GM10266 (cell line): ENCODE results near the gene DNAJB8.
A peak's percentile ranks its signal among the peaks of the same experiment; 100 is the strongest.

Source experiments
- DNase-seq: peaks from one replicate; pipeline ENCODE4 v3.0.0; 2012; ENCODE audit errors: extremely low spot score
- CTCF ChIP-seq: IDR thresholded peaks from 2 replicates; pipeline ENCODE4 v1.5.1; 2012; ENCODE audit warnings: mild to moderate bottlenecking, low read depth; ENCODE audit not compliant: control insufficient read depth, insufficient read depth; ENCODE audit errors: missing control alignments

The DNAJB8 gene

DNA sequence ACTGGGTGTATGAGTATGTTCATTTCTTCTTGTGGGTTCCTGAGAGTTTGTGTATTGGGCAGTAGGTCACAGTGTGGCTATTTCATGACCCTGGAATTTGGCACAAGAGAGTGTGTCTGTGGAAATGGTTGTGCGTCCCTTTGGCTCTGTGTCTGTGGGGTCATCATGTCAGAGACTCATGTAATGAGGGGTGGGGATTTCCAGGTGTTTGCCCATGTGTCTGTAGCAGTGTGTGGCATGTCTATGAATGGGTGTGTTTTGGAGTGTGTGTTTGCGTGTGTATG, 27.6 kb upstream of the DNAJB8 start:
- DNase-seq, result no peak
- no peak for TF ChIP-seq CTCF

DNA sequence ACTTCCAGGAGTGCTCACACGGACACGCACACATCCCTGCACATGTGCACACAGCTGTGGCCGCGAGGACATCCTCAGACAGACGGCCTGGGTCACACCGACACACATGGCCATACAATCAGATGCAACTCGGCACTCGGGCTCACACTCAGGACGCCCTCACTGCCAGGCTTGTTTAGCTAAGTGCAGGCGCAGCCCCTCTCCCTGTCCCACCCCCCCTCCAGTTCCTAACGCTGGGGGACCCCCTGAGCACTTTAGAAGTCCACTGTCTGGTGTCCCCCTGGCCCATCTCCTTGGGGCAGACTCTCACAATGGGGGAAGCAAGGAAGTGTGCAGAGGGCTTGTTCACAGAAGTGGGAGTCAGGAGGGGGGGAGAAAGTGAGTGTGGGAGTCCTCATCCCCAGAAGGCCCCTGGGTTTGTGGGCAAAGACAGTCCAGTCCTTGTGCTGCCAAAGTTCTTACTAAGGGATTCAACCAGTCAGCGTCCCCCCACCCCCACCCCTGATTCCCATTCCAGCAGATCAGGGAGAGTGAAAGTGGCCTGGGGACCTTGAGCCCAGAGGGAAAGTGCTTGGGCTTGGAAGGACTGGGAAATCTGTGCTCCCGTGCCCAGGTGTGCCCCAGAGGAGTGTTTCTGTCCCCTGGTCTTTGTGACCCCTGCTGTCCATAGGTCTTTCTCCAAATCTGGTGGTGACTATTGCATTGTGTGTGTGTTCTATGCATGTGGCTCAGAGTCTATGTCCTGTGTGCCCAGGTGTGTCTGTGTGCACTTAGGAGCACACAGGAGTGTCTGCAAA, 27.1 kb upstream of the DNAJB8 start:
- no peak for TF ChIP-seq CTCF
- DNase-seq, result no peak

- DNase-seq, result no peak
- TF ChIP-seq CTCF, result no peak
These were observed 26.2 kb upstream of the DNAJB8 start, which contains the start of gene GATA2 for GRCh38 chr3:128492671-128493569. GATA2 (minus strand) TSS chr3:128493201; CDS start chr3:128487031, 6,170 bp downstream.

DNA sequence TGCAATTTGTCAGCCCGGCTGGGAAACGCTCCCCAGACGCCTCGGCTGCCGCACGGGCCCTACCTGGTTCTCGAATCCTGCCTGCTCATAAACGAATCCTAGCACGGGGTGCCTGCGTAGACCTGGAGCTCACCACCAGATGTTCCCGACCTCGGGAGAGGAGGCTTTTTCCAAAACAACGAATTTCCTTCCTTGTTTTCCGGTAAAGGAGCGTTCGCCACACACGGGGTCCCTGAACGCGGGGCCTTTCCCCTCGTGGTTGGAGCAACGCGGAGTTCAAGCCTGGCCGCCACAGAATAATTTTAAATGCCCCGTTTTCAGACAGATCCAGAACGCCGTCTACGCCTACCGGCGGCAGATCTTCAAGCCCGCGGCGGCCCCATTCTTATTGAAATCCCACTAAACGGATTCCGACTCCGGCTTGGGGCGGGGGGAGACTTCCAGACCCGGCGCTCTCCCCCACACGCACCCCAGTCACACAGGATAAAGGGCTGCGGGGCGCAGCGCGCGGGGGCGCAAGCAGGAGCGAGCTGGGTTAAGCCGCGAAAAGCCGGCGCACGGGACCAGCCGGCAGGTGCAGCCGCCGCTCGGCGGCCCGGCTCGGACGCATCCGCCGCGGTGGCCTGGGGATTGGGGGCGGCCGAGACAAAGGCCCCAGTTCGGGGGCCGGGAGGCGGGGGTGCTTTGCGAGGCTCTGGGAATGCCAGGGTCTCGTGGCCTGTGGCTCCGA, 25.4 kb upstream of the DNAJB8 start:
- DNase-seq, result no peak
- TF ChIP-seq CTCF, result no peak

DNA sequence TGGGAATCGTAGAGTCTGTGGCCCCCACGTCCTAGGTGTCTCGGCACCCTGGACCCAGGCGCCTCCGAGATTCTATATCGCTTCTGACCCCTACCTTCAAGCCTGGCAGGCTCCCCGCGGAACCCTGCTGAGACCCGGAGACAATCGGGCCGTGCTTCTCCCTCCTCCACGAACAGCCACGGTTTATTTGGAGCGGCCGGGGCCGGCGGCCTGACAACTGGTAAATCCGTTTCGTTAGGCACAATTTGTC, 24.9 kb upstream of the DNAJB8 start:
- TF ChIP-seq CTCF, result no peak
- no peak for DNase-seq

DNA sequence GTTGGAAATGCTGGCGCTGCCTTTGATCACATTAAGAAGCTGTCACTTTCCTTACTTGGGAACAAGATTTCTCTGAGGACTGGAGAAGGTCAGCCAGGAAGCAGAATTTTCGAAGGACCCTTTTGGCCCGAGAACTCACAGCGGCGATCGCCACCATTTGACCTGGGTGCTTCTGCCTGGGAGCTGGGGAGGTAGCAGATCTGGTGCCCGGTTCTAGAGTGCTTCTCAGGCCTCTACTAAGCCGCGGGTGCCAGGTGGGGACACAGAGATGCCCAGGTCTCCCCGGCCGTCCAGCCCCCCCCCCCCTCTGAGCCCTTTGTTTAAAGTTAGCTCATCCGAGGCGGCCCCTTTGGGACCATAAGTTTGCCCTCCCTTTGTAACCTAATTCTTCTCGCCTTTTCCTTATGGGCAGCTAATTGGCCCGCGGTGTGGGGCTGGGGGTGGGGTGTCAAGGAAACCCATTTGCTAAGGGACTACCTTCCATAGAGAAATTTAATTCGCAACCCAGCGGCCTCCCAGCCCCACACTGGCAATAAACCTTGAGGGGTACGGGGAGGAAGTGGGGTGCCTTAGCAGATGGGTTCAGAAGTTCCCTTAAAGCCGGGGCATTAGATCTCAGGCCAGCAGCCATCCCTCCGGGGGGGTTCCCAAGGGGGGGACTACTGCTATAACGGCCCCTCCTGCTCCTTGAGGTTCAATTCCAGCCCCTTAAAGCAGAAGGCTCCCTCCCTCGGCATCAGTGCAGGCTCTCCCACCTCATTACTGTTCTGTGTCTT, 24.4 kb upstream of the DNAJB8 start:
- peak; percentile 47 for DNase-seq
- no peak for TF ChIP-seq CTCF
